ENCODE results near the gene CELF4.

GRCh38 chr18:37383846-37384595 lies 181.6 kb downstream of the CELF4 start:
- TF ChIP-seq FOXM1 (IDR thresholded peaks at IDR 0.05; ENCODE audit: borderline replicate concordance, low read depth) (no peak), EGR1 (IDR thresholded peaks at IDR 0.05) (no peak), MAX (IDR thresholded peaks at IDR 0.05) (no peak), USF1 (IDR thresholded peaks at IDR 0.05) (no peak)

Data from Ishikawa (cell line).